ENCODE results near the gene PIK3R2. TPM values are rescaled to one million over a fixed set of nuclear protein-coding genes. Genes with fewer than 3 reads are reported as not detected.

Gene PIK3R2
- total RNA-seq, 1 experiment from 2014 or later = 42.8 TPM

DNA sequence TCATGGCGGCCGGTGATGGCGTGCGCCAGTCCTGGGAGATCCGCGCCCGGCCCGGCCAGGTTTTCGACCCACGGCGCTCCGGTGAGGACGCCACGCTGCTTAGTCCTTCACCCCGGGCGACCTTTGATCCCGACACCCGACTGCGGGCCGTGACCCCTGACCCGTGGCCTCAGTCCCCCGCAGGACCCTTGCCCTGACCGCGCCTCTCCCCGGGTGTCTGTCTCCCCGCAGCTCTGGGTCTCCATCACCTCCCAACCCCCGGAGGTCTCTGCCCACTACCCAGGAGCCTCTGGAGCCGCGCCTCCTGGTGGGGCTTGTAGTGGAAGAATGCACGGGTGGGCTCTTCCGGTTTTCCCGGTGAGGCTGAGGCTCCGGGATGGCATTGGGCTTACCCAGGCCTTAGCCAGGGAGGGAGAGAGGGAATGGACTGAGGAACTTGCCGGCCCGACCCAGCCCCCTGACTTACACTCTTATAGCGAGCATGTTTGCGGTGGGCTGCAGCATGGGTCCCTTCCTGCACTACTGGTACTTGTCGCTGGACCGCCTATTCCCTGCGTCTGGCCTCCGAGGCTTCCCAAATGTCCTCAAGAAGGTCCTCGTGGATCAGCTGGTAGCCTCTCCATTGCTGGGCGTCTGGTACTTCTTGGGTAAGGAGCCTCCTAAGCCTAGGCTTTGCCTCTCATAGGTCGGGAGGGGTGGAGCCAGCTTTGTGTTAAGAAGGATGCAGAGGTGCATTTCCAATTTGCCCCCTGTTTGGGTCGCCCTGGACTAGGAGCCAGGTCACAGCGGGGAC lies 40.6 kb downstream of the PIK3R2 start:
- no peak for TF ChIP-seq CTCF (conservative IDR thresholded peaks at IDR 0.05)
- H3K4me2 ChIP-seq (ENCODE audit: insufficient read depth, insufficient read length, low read length) = peak overlapping the region; percentile 87
- peaks cover 8% of the 10 kb centered on the region for H3K23me2 ChIP-seq (ENCODE audit: insufficient read length, low read depth, low read length, poor library complexity, severe bottlenecking)
- peaks cover 17 to 20% of the 10 kb centered on the region in 2 experiments for H3K4me1 Mint-ChIP-seq
- no peak overlapping the region for H2BK20ac ChIP-seq (ENCODE audit: low read depth, low read length, poor library complexity, severe bottlenecking)
- H3K9me3 ChIP-seq (ENCODE audit: control insufficient read depth, low read depth, low read length) = no peaks in the 10 kb centered on the region
- H4K8ac ChIP-seq (replicated peaks; ENCODE audit: insufficient read length, low read depth, low read length) = no peak overlapping the region
- H3K9me3 Mint-ChIP-seq = no peaks in the 10 kb centered on the region; a peak in 1 of 5 replicates
- no peak overlapping the region for H2BK15ac ChIP-seq (ENCODE audit: low read depth, low read length)
- H3K79me2 ChIP-seq (ENCODE audit: insufficient read depth, low read length) = peaks cover 2% of the 10 kb centered on the region; the same call in 1 of the 2 replicates
- no peaks in the 10 kb centered on the region; the same call in 1 of the 2 replicates for H3K27me3 Mint-ChIP-seq (ENCODE audit: low read depth)
- H4K5ac ChIP-seq (ENCODE audit: insufficient read length, low read depth, low read length) = no peak overlapping the region
- peaks cover 6% of the 10 kb centered on the region for H3K79me1 ChIP-seq (ENCODE audit: insufficient read depth, low read depth, low read length, poor library complexity, severe bottlenecking)
- no peak for DNase-seq
- H2AK5ac ChIP-seq (ENCODE audit: insufficient read length, low read length) = no peak overlapping the region
- no peak overlapping the region for H3K4ac ChIP-seq (ENCODE audit: low read depth, low read length)
- H2BK120ac ChIP-seq (ENCODE audit: low read depth, low read length, poor library complexity, severe bottlenecking) = no peak overlapping the region
- no peak overlapping the region for H3K23ac ChIP-seq (ENCODE audit: insufficient read length, low read depth, low read length)
- H2AFZ ChIP-seq (ENCODE audit: low read length) = no peak overlapping the region
- H2BK5ac ChIP-seq (ENCODE audit: insufficient read length, low read length) = no peak overlapping the region
- H4K91ac ChIP-seq (ENCODE audit: insufficient read length, low read depth, low read length) = no peak overlapping the region
- H3K27ac Mint-ChIP-seq = peak overlapping the region; percentile 42 to 81 (median 76); a peak in 5 of 7 replicates
- peak overlapping the region; percentile 5 for H3K9ac ChIP-seq (ENCODE audit: extremely low read depth, insufficient read length, low read length)
- H3K36me3 Mint-ChIP-seq (ENCODE audit: insufficient read depth in 1 of 3, low read depth in 3 of 3) = peaks cover 10 to 26% (median 26%) of the 10 kb centered on the region in 3 experiments
- H3K56ac ChIP-seq (ENCODE audit: insufficient read length, low read depth, low read length) = no peak overlapping the region
- H3K18ac ChIP-seq (ENCODE audit: insufficient read length, low read depth, low read length) = peak overlapping the region; percentile 39
- H3K4me1 ChIP-seq (ENCODE audit: insufficient read depth, low read length) = no peaks in the 10 kb centered on the region; the same call in 1 of the 2 replicates
- no peak overlapping the region; the same call in 1 of the 2 replicates for H3K14ac ChIP-seq (ENCODE audit: insufficient read depth, low read length)
- no peak overlapping the region for H3T11ph ChIP-seq (ENCODE audit: low read length)
- H2BK12ac ChIP-seq (ENCODE audit: insufficient read length, low read depth, low read length) = no peak overlapping the region
- H3K27me3 ChIP-seq (ENCODE audit: insufficient read depth, low read length) = no peaks in the 10 kb centered on the region
- WGBS (ENCODE audit: extremely low coverage, insufficient read length, low lambda C conversion rate) = no CpG with 5 or more reads among the region's 46 CpGs
- H3K4me3 Mint-ChIP-seq = peak overlapping the region; percentile 84 to 90
- no peaks in the 10 kb centered on the region for H4K20me1 ChIP-seq (ENCODE audit: control insufficient read depth, insufficient read depth, insufficient read length)
- H3K27ac ChIP-seq (ENCODE audit: insufficient read length, low read depth, low read length) = no peak overlapping the region

Measured in H9 (cell line).